H9 (cell line): ENCODE data around the gene OR10H1. TPM values are rescaled to one million over a fixed set of nuclear protein-coding genes. Genes with fewer than 3 reads are reported as not detected.

Experiments used
- DNase-seq: peaks from one replicate; pipeline ENCODE4 v3.0.0-alpha.2; 2017
- H2AFZ ChIP-seq: one replicate; pipeline ENCODE4 v1.6.1; 2013; ENCODE audit warnings: mild to moderate bottlenecking, low read length, control low read depth, moderate library complexity
- H2AK5ac ChIP-seq: 2 replicates; pipeline ENCODE4 v1.6.1; 2013; ENCODE audit warnings: low read length, control low read depth, mixed read lengths; ENCODE audit not compliant: insufficient read length
- H2BK120ac ChIP-seq: one replicate; pipeline ENCODE4 v1.6.1; 2013; ENCODE audit warnings: low read depth, mild to moderate bottlenecking, low read length, control low read depth, inconsistent platforms; ENCODE audit not compliant: poor library complexity, severe bottlenecking
- H2BK12ac ChIP-seq: 2 replicates; pipeline ENCODE4 v1.6.1; 2013; ENCODE audit warnings: low read length, control low read depth, mixed read lengths, low read depth; ENCODE audit not compliant: insufficient read length
- H2BK15ac ChIP-seq: 2 replicates; pipeline ENCODE4 v1.6.1; 2013; ENCODE audit warnings: low read depth, low read length, control low read depth
- H2BK20ac ChIP-seq: one replicate; pipeline ENCODE4 v1.6.1; 2013; ENCODE audit warnings: low read depth, mild to moderate bottlenecking, low read length, control low read depth, inconsistent platforms; ENCODE audit not compliant: poor library complexity, severe bottlenecking
- H2BK5ac ChIP-seq: 2 replicates; pipeline ENCODE4 v1.6.1; 2013; ENCODE audit warnings: low read length, control low read depth, mixed read lengths; ENCODE audit not compliant: insufficient read length
- H3K14ac ChIP-seq: 2 replicates; pipeline ENCODE4 v1.6.1; 2013; ENCODE audit warnings: low read length, control low read depth; ENCODE audit not compliant: insufficient read depth
- H3K18ac ChIP-seq: 2 replicates; pipeline ENCODE4 v1.6.1; 2013; ENCODE audit warnings: low read depth, mild to moderate bottlenecking, mixed read lengths, low read length, control low read depth; ENCODE audit not compliant: insufficient read length
- H3K23ac ChIP-seq: 2 replicates; pipeline ENCODE4 v1.6.1; 2013; ENCODE audit warnings: low read length, control low read depth, mixed read lengths, low read depth; ENCODE audit not compliant: insufficient read length
- H3K23me2 ChIP-seq: 2 replicates; pipeline ENCODE4 v1.6.1; 2013; ENCODE audit warnings: low read depth, mild to moderate bottlenecking, mixed read lengths, low read length, control low read depth; ENCODE audit not compliant: insufficient read length, poor library complexity, severe bottlenecking
- H3K27ac ChIP-seq: 2 replicates; pipeline ENCODE4 v1.5.1; 2013; ENCODE audit warnings: low read length, control low read depth, mixed read lengths, low read depth; ENCODE audit not compliant: insufficient read length
- H3K27me3 ChIP-seq: 2 replicates; pipeline ENCODE4 v1.6.1; 2013; ENCODE audit warnings: low read length, control low read depth, inconsistent platforms; ENCODE audit not compliant: insufficient read depth
- H3K4ac ChIP-seq: 2 replicates; pipeline ENCODE4 v1.6.1; 2013; ENCODE audit warnings: low read depth, mild to moderate bottlenecking, control low read depth, inconsistent platforms, low read length, moderate library complexity
- H3K4me1 ChIP-seq: 2 replicates; pipeline ENCODE4 v1.6.1; 2013; ENCODE audit warnings: low read length, control low read depth, inconsistent platforms; ENCODE audit not compliant: insufficient read depth
- H3K4me2 ChIP-seq: 2 replicates; pipeline ENCODE4 v1.6.1; 2013; ENCODE audit warnings: low read length, control low read depth, mixed read lengths; ENCODE audit not compliant: insufficient read length, insufficient read depth
- H3K56ac ChIP-seq: 2 replicates; pipeline ENCODE4 v1.6.1; 2013; ENCODE audit warnings: low read depth, mild to moderate bottlenecking, mixed read lengths, low read length, control low read depth; ENCODE audit not compliant: insufficient read length
- H3K79me1 ChIP-seq: 2 replicates; pipeline ENCODE4 v1.6.1; 2013; ENCODE audit warnings: low read depth, mild to moderate bottlenecking, moderate library complexity, low read length, control low read depth, inconsistent platforms; ENCODE audit not compliant: insufficient read depth, poor library complexity, severe bottlenecking
- H3K79me2 ChIP-seq: 2 replicates; pipeline ENCODE4 v1.6.1; 2013; ENCODE audit warnings: low read length, control low read depth, inconsistent platforms; ENCODE audit not compliant: insufficient read depth
- H3K9ac ChIP-seq: 2 replicates; pipeline ENCODE4 v1.6.1; 2013; ENCODE audit warnings: low read length, control low read depth, mixed read lengths; ENCODE audit not compliant: insufficient read length; ENCODE audit errors: extremely low read depth
- H3K9me3 ChIP-seq: one replicate; pipeline ENCODE4 v1.6.1; 2013; ENCODE audit warnings: low read depth, low read length, inconsistent platforms; ENCODE audit not compliant: control insufficient read depth
- H3T11ph ChIP-seq: one replicate; pipeline ENCODE4 v1.6.1; 2013; ENCODE audit warnings: mild to moderate bottlenecking, low read length, control low read depth, inconsistent platforms
- H4K20me1 ChIP-seq: one replicate; pipeline ENCODE4 v1.6.1; 2013; ENCODE audit not compliant: control insufficient read depth, insufficient read length, insufficient read depth
- H4K5ac ChIP-seq: 2 replicates; pipeline ENCODE4 v1.6.1; 2013; ENCODE audit warnings: low read depth, mild to moderate bottlenecking, mixed read lengths, low read length, control low read depth; ENCODE audit not compliant: insufficient read length
- H4K8ac ChIP-seq: replicated peaks from 2 replicates; pipeline ENCODE4 v1.6.1; 2013; ENCODE audit warnings: low read length, control low read depth, mixed read lengths, low read depth; ENCODE audit not compliant: insufficient read length
- H4K91ac ChIP-seq: 2 replicates; pipeline ENCODE4 v1.6.1; 2013; ENCODE audit warnings: low read depth, mild to moderate bottlenecking, moderate library complexity, mixed read lengths, low read length, control low read depth; ENCODE audit not compliant: insufficient read length
- H3K27ac Mint-ChIP-seq, 3 experiments: 2 replicates in 2 of 3; 3 replicates in 1 of 3; pipeline ENCODE4 v1.8.0; 2020 to 2021; ENCODE audit warnings: mixed read lengths in 3 of 3, mild to moderate bottlenecking in 1 of 3, moderate library complexity in 1 of 3
- H3K27me3 Mint-ChIP-seq: 2 replicates; pipeline ENCODE4 v1.8.0; 2021; ENCODE audit warnings: low read depth, mild to moderate bottlenecking, moderate library complexity, mixed read lengths
- H3K36me3 Mint-ChIP-seq, 3 experiments: 2 replicates in 2 of 3; 3 replicates in 1 of 3; pipeline ENCODE4 v1.8.0; 2020 to 2021; ENCODE audit warnings: low read depth in 3 of 3, mixed read lengths in 3 of 3; ENCODE audit not compliant: insufficient read depth in 1 of 3
- H3K4me1 Mint-ChIP-seq, 2 experiments: 2 replicates each; pipeline ENCODE4 v1.8.0; 2020; ENCODE audit warnings: mixed read lengths in 2 of 2
- H3K4me3 Mint-ChIP-seq, 2 experiments: 2 replicates in 1 of 2; 3 replicates in 1 of 2; pipeline ENCODE4 v1.8.0; 2020 to 2021; ENCODE audit warnings: mild to moderate bottlenecking in 2 of 2, mixed read lengths in 2 of 2, moderate library complexity in 1 of 2
- H3K9me3 Mint-ChIP-seq, 2 experiments: 2 replicates in 1 of 2; 3 replicates in 1 of 2; pipeline ENCODE4 v1.8.0; 2020; ENCODE audit warnings: mild to moderate bottlenecking in 2 of 2, mixed read lengths in 2 of 2, moderate library complexity in 1 of 2
- WGBS: extraction: QIAGEN DNeasy Blood & Tissue Kit; methylation state at CpG from one replicate; pipeline ENCODE4 v1.1.7; 2013; ENCODE audit warnings: missing lambda C conversion rate, low lambda C conversion rate, mixed read lengths; ENCODE audit not compliant: insufficient read length; ENCODE audit errors: extremely low coverage; 5-methylcytosine and 5-hydroxymethylcytosine counted together
- long read RNA-seq: library from polyadenylated mRNA; unstranded; transcript quantifications from one replicate; pipeline ENCODE4 v2.0.0, GENCODE V29; 2020
- total RNA-seq: library from RNA; stranded (reverse); gene quantifications from 2 replicates; pipeline ENCODE4 v1.2.1, GENCODE V29; 2021
- TF ChIP-seq, protein P1 (sequence below): fragments of 200-600 bp; sonication (generic); conservative IDR thresholded peaks from 3 replicates; pipeline ENCODE4 v1.8.0; 2021; ENCODE audit warnings: antibody characterized with exemption, mild to moderate bottlenecking

OR10H1 gene, protein sequence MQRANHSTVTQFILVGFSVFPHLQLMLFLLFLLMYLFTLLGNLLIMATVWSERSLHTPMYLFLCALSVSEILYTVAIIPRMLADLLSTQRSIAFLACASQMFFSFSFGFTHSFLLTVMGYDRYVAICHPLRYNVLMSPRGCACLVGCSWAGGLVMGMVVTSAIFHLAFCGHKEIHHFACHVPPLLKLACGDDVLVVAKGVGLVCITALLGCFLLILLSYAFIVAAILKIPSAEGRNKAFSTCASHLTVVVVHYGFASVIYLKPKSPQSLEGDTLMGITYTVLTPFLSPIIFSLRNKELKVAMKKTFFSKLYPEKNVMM
- not detected in 2 replicates for total RNA-seq
- long read RNA-seq, result 0 reads

DNA sequence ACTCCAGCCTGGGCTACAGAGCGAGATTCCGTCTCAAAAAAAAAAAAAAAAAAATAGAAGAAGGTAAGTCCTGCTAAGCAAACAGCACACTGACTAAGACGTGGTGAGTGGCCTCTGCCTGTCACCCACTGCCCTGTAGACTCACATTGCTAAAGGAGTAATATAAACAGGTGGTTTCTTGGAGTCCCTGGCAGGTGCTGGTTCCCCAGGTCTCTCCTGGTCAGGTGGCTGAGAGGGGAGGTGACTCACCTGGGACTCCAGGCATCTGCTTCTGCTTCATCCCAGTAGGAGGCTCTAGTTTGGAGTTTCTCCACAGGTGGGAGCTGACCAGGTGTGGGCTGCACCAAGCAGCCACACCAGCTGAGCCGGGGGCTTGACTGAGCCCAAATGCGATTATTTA lies at the start of gene OR10H1:
TSS of gene OR10H1 (minus strand) at position 359 of the 400 bp plus-strand sequence. CDS start 7,627 bp downstream, outside the sequence.
- Histone ChIP-seq H4K91ac (no peak within 1 kb of the TSS), H3K9me3 (peaks cover 99% of the 10 kb centered on the region), H3K18ac (no peak within 1 kb of the TSS), H3K23me2 (no peaks in the 10 kb centered on the region), H2BK20ac (no peak within 1 kb of the TSS), H3K79me2 (no peaks in the 10 kb centered on the region), H3K14ac (no peak within 1 kb of the TSS), H3T11ph (no peak within 1 kb of the TSS), H3K4me2 (no peak within 1 kb of the TSS), H3K9ac (no peak within 1 kb of the TSS), H2BK5ac (no peak within 1 kb of the TSS), H2BK15ac (no peak within 1 kb of the TSS), H2AFZ (no peak within 1 kb of the TSS), H3K56ac (no peak within 1 kb of the TSS), H3K79me1 (no peaks in the 10 kb centered on the region), H2AK5ac (no peak within 1 kb of the TSS), H3K23ac (no peak within 1 kb of the TSS), H2BK120ac (no peak within 1 kb of the TSS), H3K27me3 (no peaks in the 10 kb centered on the region), H4K8ac (no peak within 1 kb of the TSS), H3K4me1 (no peaks in the 10 kb centered on the region), H3K27ac (no peak within 1 kb of the TSS), H4K20me1 (no peaks in the 10 kb centered on the region), H2BK12ac (no peak within 1 kb of the TSS), H3K4ac (no peak within 1 kb of the TSS), H4K5ac (no peak within 1 kb of the TSS)
- no peaks in the 10 kb centered on the region for H3K4me1 Mint-ChIP-seq
- H3K27ac Mint-ChIP-seq, result no peak within 1 kb of the TSS
- H3K4me3 Mint-ChIP-seq, result no peak within 1 kb of the TSS
- H3K36me3 Mint-ChIP-seq, result peaks cover 16 to 25% (median 17%) of the 10 kb centered on the region in 3 experiments; a peak in 6 of 7 replicates
- H3K27me3 Mint-ChIP-seq, result no peaks in the 10 kb centered on the region; the same call in 1 of the 2 replicates
- H3K9me3 Mint-ChIP-seq, result peaks cover 87 to 93% of the 10 kb centered on the region in 2 experiments
- DNase-seq, result no peak
- WGBS, result no CpG with 5 or more reads among the region's 5 CpGs
- TF ChIP-seq, protein P1, sequence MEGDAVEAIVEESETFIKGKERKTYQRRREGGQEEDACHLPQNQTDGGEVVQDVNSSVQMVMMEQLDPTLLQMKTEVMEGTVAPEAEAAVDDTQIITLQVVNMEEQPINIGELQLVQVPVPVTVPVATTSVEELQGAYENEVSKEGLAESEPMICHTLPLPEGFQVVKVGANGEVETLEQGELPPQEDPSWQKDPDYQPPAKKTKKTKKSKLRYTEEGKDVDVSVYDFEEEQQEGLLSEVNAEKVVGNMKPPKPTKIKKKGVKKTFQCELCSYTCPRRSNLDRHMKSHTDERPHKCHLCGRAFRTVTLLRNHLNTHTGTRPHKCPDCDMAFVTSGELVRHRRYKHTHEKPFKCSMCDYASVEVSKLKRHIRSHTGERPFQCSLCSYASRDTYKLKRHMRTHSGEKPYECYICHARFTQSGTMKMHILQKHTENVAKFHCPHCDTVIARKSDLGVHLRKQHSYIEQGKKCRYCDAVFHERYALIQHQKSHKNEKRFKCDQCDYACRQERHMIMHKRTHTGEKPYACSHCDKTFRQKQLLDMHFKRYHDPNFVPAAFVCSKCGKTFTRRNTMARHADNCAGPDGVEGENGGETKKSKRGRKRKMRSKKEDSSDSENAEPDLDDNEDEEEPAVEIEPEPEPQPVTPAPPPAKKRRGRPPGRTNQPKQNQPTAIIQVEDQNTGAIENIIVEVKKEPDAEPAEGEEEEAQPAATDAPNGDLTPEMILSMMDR, result no peak
